ENCODE measurements around the gene MAP3K19.

DNA sequence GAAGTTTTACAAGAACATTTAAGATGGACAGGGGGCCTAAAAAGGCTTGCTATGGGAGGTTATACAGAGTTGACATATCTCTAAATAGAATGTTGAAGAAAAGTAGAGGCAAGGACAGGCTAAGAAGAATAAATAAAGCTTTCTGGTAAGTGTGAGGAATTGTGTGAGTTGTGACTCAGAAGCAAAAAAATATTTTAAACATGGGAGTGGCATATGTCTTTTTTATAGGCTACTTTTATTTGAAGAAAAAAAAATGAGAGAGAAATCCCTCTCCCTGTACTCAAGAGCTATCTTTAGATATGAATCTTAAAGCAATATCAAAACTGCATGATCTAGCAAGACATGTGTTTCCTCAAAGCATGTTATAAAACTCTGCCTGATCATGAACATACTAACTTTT lies 45.9 kb upstream of the MAP3K19 start:
- TF ChIP-seq, protein P1, sequence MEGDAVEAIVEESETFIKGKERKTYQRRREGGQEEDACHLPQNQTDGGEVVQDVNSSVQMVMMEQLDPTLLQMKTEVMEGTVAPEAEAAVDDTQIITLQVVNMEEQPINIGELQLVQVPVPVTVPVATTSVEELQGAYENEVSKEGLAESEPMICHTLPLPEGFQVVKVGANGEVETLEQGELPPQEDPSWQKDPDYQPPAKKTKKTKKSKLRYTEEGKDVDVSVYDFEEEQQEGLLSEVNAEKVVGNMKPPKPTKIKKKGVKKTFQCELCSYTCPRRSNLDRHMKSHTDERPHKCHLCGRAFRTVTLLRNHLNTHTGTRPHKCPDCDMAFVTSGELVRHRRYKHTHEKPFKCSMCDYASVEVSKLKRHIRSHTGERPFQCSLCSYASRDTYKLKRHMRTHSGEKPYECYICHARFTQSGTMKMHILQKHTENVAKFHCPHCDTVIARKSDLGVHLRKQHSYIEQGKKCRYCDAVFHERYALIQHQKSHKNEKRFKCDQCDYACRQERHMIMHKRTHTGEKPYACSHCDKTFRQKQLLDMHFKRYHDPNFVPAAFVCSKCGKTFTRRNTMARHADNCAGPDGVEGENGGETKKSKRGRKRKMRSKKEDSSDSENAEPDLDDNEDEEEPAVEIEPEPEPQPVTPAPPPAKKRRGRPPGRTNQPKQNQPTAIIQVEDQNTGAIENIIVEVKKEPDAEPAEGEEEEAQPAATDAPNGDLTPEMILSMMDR (tag by site-specific recombination; IDR thresholded peaks at IDR 0.05) = no peak
- TF ChIP-seq ZNF610 (tag by site-specific recombination; IDR thresholded peaks at IDR 0.05; ENCODE audit: borderline replicate concordance) = no peak
- no peak for TF ChIP-seq ZNF133 (tag by site-specific recombination; IDR thresholded peaks at IDR 0.05)
- TF ChIP-seq, protein P2, sequence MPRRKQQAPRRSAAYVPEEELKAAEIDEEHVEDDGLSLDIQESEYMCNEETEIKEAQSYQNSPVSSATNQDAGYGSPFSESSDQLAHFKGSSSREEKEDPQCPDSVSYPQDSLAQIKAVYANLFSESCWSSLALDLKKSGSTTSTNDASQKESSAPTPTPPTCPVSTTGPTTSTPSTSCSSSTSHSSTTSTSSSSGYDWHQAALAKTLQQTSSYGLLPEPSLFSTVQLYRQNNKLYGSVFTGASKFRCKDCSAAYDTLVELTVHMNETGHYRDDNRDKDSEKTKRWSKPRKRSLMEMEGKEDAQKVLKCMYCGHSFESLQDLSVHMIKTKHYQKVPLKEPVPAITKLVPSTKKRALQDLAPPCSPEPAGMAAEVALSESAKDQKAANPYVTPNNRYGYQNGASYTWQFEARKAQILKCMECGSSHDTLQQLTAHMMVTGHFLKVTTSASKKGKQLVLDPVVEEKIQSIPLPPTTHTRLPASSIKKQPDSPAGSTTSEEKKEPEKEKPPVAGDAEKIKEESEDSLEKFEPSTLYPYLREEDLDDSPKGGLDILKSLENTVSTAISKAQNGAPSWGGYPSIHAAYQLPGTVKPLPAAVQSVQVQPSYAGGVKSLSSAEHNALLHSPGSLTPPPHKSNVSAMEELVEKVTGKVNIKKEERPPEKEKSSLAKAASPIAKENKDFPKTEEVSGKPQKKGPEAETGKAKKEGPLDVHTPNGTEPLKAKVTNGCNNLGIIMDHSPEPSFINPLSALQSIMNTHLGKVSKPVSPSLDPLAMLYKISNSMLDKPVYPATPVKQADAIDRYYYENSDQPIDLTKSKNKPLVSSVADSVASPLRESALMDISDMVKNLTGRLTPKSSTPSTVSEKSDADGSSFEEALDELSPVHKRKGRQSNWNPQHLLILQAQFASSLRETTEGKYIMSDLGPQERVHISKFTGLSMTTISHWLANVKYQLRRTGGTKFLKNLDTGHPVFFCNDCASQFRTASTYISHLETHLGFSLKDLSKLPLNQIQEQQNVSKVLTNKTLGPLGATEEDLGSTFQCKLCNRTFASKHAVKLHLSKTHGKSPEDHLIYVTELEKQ (tag by site-specific recombination; IDR thresholded peaks at IDR 0.05; ENCODE audit: borderline replicate concordance) = no peak
- TF ChIP-seq, protein P3, sequence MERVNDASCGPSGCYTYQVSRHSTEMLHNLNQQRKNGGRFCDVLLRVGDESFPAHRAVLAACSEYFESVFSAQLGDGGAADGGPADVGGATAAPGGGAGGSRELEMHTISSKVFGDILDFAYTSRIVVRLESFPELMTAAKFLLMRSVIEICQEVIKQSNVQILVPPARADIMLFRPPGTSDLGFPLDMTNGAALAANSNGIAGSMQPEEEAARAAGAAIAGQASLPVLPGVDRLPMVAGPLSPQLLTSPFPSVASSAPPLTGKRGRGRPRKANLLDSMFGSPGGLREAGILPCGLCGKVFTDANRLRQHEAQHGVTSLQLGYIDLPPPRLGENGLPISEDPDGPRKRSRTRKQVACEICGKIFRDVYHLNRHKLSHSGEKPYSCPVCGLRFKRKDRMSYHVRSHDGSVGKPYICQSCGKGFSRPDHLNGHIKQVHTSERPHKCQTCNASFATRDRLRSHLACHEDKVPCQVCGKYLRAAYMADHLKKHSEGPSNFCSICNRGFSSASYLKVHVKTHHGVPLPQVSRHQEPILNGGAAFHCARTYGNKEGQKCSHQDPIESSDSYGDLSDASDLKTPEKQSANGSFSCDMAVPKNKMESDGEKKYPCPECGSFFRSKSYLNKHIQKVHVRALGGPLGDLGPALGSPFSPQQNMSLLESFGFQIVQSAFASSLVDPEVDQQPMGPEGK (tag by site-specific recombination; IDR thresholded peaks at IDR 0.05) = no peak
- TF ChIP-seq, protein P4, sequence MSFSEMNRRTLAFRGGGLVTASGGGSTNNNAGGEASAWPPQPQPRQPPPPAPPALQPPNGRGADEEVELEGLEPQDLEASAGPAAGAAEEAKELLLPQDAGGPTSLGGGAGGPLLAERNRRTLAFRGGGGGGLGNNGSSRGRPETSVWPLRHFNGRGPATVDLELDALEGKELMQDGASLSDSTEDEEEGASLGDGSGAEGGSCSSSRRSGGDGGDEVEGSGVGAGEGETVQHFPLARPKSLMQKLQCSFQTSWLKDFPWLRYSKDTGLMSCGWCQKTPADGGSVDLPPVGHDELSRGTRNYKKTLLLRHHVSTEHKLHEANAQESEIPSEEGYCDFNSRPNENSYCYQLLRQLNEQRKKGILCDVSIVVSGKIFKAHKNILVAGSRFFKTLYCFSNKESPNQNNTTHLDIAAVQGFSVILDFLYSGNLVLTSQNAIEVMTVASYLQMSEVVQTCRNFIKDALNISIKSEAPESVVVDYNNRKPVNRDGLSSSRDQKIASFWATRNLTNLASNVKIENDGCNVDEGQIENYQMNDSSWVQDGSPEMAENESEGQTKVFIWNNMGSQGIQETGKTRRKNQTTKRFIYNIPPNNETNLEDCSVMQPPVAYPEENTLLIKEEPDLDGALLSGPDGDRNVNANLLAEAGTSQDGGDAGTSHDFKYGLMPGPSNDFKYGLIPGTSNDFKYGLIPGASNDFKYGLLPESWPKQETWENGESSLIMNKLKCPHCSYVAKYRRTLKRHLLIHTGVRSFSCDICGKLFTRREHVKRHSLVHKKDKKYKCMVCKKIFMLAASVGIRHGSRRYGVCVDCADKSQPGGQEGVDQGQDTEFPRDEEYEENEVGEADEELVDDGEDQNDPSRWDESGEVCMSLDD (tag by site-specific recombination; IDR thresholded peaks at IDR 0.05) = no peak
- TF ChIP-seq, protein P5, sequence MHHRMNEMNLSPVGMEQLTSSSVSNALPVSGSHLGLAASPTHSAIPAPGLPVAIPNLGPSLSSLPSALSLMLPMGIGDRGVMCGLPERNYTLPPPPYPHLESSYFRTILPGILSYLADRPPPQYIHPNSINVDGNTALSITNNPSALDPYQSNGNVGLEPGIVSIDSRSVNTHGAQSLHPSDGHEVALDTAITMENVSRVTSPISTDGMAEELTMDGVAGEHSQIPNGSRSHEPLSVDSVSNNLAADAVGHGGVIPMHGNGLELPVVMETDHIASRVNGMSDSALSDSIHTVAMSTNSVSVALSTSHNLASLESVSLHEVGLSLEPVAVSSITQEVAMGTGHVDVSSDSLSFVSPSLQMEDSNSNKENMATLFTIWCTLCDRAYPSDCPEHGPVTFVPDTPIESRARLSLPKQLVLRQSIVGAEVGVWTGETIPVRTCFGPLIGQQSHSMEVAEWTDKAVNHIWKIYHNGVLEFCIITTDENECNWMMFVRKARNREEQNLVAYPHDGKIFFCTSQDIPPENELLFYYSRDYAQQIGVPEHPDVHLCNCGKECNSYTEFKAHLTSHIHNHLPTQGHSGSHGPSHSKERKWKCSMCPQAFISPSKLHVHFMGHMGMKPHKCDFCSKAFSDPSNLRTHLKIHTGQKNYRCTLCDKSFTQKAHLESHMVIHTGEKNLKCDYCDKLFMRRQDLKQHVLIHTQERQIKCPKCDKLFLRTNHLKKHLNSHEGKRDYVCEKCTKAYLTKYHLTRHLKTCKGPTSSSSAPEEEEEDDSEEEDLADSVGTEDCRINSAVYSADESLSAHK (tag by site-specific recombination; IDR thresholded peaks at IDR 0.05) = no peak
- TF ChIP-seq, protein P6, sequence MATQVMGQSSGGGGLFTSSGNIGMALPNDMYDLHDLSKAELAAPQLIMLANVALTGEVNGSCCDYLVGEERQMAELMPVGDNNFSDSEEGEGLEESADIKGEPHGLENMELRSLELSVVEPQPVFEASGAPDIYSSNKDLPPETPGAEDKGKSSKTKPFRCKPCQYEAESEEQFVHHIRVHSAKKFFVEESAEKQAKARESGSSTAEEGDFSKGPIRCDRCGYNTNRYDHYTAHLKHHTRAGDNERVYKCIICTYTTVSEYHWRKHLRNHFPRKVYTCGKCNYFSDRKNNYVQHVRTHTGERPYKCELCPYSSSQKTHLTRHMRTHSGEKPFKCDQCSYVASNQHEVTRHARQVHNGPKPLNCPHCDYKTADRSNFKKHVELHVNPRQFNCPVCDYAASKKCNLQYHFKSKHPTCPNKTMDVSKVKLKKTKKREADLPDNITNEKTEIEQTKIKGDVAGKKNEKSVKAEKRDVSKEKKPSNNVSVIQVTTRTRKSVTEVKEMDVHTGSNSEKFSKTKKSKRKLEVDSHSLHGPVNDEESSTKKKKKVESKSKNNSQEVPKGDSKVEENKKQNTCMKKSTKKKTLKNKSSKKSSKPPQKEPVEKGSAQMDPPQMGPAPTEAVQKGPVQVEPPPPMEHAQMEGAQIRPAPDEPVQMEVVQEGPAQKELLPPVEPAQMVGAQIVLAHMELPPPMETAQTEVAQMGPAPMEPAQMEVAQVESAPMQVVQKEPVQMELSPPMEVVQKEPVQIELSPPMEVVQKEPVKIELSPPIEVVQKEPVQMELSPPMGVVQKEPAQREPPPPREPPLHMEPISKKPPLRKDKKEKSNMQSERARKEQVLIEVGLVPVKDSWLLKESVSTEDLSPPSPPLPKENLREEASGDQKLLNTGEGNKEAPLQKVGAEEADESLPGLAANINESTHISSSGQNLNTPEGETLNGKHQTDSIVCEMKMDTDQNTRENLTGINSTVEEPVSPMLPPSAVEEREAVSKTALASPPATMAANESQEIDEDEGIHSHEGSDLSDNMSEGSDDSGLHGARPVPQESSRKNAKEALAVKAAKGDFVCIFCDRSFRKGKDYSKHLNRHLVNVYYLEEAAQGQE (tag by site-specific recombination; IDR thresholded peaks at IDR 0.05) = no peak
- no peak for TF ChIP-seq GFI1B (tag by site-specific recombination; IDR thresholded peaks at IDR 0.05)
- no peak for TF ChIP-seq ZNF558 (tag by site-specific recombination; IDR thresholded peaks at IDR 0.05)
- TF ChIP-seq, protein P7, sequence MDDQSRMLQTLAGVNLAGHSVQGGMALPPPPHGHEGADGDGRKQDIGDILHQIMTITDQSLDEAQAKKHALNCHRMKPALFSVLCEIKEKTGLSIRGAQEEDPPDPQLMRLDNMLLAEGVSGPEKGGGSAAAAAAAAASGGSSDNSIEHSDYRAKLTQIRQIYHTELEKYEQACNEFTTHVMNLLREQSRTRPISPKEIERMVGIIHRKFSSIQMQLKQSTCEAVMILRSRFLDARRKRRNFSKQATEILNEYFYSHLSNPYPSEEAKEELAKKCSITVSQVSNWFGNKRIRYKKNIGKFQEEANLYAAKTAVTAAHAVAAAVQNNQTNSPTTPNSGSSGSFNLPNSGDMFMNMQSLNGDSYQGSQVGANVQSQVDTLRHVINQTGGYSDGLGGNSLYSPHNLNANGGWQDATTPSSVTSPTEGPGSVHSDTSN (CRISPR knock-in tag; IDR thresholded peaks at IDR 0.05) = no peak
- no peak for TF ChIP-seq OVOL3 (tag by site-specific recombination; IDR thresholded peaks at IDR 0.05)
- TF ChIP-seq KLF1 (tag by site-specific recombination; IDR thresholded peaks at IDR 0.05) = no peak
- TF ChIP-seq MYNN (tag by site-specific recombination; IDR thresholded peaks at IDR 0.05; ENCODE audit: borderline replicate concordance) = no peak

Measured in HEK293 (cell line).